Adrenal gland (tissue), 12 donors: Measurements from ENCODE around the gene HRC. TPM values are rescaled to one million over a fixed set of nuclear protein-coding genes. Genes with fewer than 3 reads are reported as not detected.

Source experiments
- DNase-seq, 7 donors: peaks; one replicate each; pipeline ENCODE4 v3.0.0-alpha.2; 2019 to 2020
- H3K27ac ChIP-seq, 5 donors: fragments of 200-600 bp; sonication (generic) in 4 of 5; 1 replicate in 3 of 5; 2 replicates in 2 of 5; pipeline versions ENCODE4 v1.5.1 to v1.8.0; 2016 to 2020; ENCODE audit warnings: mild to moderate bottlenecking in 1 of 5
- H3K27me3 ChIP-seq: fragments of 200-600 bp; 2 replicates; pipeline ENCODE4 v1.8.0; 2021
- H3K36me3 ChIP-seq, 2 donors: fragments of 200-600 bp; replicated peaks in 1 of 2; 1 replicate in 1 of 2; 2 replicates in 1 of 2; pipeline versions ENCODE4 v1.5.1 to v1.8.0; 2018 to 2022
- H3K4me1 ChIP-seq, 2 donors: fragments of 200-600 bp; replicated peaks in 1 of 2; 1 replicate in 1 of 2; 2 replicates in 1 of 2; pipeline versions ENCODE4 v1.5.1 to v1.8.0; 2018 to 2021
- H3K4me3 ChIP-seq, 4 donors: fragments of 200-600 bp; sonication (generic) in 3 of 4; one replicate each; pipeline ENCODE4 v1.5.1; 2016 to 2018
- H3K9me3 ChIP-seq, 3 donors: fragments of 200-600 bp; sonication (generic) in 1 of 3; replicated peaks in 1 of 3; 1 replicate in 2 of 3; 2 replicates in 1 of 3; pipeline versions ENCODE4 v1.5.1 to v1.8.0; 2016 to 2021
- POLR2A ChIP-seq, 2 donors: fragments of 450-650 bp; IDR thresholded peaks; one replicate each; pipeline ENCODE4 v1.6.1; 2017; ENCODE audit warnings: antibody characterized with exemption in 2 of 2, mild to moderate bottlenecking in 2 of 2, moderate library complexity in 1 of 2
- WGBS, 4 donors: extraction: QIAGEN DNeasy Blood & Tissue Kit in 2 of 4; methylation state at CpG; one replicate each; pipeline versions ENCODE4 v1.1.5 to v1.1.7; 2013 to 2017; 5-methylcytosine and 5-hydroxymethylcytosine counted together
- intact Hi-C, 2 donors: fragments of 100-400 bp; cut with DNase I; formaldehyde crosslinking; loops; one replicate each; pipeline versions ENCODE4 v1.14.1 to v1.15.0; 2022 to 2023
- polyA plus RNA-seq, 3 donors: library from polyadenylated mRNA; stranded (reverse); fragments of 200-250 nt in 2 of 3; fragments of 350-450 nt in 1 of 3; fragmentation: Illumina TruSeq in 1 of 3; extraction: RNeasy Lipid Tissue Mini Kit (QIAGEN cat#74804) in 1 of 3; gene quantifications; one replicate each; pipeline ENCODE4 v1.2.3, GENCODE V29; 2013 to 2014
- total RNA-seq, 9 donors: library from RNA; depleted of rRNA in 4 of 9; stranded (reverse); fragments of >200 nt in 4 of 9; fragments of 120-200 nt in 1 of 9; fragmentation: NEBNext Ultra II Directional in 1 of 9; extraction: Animal tissue kit (Norgen Biotek cat#: 25700) in 1 of 9; gene quantifications; one replicate each; pipeline versions ENCODE4 v1.1.0 to v1.2.4, GENCODE V29; 2013 to 2023
- TF ChIP-seq, protein P1 (sequence below), 6 experiments: fragments of 450-650 bp in 4 of 6; fragments of 200-600 bp in 2 of 6; sonication (generic) in 1 of 6; IDR thresholded peaks; 1 replicate in 5 of 6; 2 replicates in 1 of 6; pipeline versions ENCODE4 v1.5.1 to v1.8.0; 2016 to 2021; ENCODE audit warnings: antibody characterized with exemption in 6 of 6, mild to moderate bottlenecking in 2 of 6, moderate library complexity in 1 of 6
- donor health status: healthy with polysubstance abuse.
- donor health status: Bipolar disorder and iron deficiency.
- donor health status: DM: yes; HTN: yes; CAD: no.
- donor health status: DM: no; HTN: no; CAD: no.
- donor health status: DM: no; HTN: no; CAD: no.
- donor health status: DM: yes; HTN: yes; CAD: no.

Gene HRC
- total and polyA plus RNA-seq, 12 donors, result 0.77 to 28.4 (median 2.5) TPM

DNA sequence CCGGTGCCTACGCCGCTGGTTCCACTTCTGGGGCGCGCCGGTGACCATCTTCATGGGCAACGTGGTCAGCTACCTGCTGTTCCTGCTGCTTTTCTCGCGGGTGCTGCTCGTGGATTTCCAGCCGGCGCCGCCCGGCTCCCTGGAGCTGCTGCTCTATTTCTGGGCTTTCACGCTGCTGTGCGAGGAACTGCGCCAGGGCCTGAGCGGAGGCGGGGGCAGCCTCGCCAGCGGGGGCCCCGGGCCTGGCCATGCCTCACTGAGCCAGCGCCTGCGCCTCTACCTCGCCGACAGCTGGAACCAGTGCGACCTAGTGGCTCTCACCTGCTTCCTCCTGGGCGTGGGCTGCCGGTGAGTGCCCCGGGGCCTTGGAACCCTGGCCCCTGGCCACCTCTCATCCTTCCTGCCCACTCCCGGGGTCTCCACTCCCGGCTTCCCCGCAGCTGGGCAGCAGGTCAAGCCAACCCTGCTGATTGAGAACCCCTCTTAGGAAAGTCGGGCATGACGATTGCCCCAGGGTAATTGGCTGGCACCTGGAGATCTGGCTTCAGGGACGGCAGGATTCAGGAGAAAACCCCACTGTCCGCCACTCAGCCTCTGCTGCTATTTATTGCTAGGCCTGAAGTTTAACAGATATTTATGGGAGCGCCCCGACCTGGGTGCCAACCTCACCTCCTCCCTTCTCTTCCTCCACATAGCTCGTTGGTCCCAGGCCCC lies 41.5 kb upstream of the HRC start:
- H3K36me3 ChIP-seq, result peaks cover 0 to under 1% of the 10 kb centered on the region in 2 donors
- WGBS, 4 donors, result 70 to 80% (median 78%) methylated on average over 14 to 40 of the region's 40 CpGs
- no peaks in the 10 kb centered on the region for H3K4me1 ChIP-seq
- H3K9me3 ChIP-seq, result no peaks in the 10 kb centered on the region
- H3K27ac ChIP-seq, result no peak overlapping the region
- no peak overlapping the region for H3K4me3 ChIP-seq
- TF ChIP-seq, protein P1, sequence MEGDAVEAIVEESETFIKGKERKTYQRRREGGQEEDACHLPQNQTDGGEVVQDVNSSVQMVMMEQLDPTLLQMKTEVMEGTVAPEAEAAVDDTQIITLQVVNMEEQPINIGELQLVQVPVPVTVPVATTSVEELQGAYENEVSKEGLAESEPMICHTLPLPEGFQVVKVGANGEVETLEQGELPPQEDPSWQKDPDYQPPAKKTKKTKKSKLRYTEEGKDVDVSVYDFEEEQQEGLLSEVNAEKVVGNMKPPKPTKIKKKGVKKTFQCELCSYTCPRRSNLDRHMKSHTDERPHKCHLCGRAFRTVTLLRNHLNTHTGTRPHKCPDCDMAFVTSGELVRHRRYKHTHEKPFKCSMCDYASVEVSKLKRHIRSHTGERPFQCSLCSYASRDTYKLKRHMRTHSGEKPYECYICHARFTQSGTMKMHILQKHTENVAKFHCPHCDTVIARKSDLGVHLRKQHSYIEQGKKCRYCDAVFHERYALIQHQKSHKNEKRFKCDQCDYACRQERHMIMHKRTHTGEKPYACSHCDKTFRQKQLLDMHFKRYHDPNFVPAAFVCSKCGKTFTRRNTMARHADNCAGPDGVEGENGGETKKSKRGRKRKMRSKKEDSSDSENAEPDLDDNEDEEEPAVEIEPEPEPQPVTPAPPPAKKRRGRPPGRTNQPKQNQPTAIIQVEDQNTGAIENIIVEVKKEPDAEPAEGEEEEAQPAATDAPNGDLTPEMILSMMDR (IDR thresholded peaks at IDR 0.05), result no peak
- no peaks in the 10 kb centered on the region for H3K27me3 ChIP-seq
- DNase-seq, result no peak
- intact Hi-C loops, result loop anchor here (5.0 kb wide), 2 partner anchors 34 to 44 kb away; no protein-coding TSS in a partner anchor

DNA sequence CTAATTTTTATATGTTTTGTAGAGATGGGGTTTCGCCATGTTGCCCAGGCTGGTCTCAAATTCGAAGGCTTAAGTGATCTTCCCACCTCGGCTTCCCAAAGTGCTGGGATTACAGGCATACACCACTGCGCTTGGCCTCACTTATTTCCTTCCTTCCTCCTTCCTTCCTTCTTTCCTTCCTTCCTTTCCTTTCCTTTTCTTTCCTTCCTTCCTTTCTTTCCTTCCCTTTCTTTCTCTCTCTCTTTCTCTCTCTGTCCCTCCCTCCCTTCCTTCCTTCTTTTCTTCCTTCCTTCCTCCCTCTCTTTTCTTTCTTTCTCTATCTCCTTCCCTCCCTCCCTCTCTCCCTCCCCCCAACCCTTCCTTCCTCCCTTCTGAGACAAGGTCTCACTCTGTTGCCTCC lies 39.2 kb upstream of the HRC start:
- no peak overlapping the region for H3K27ac ChIP-seq
- no peaks in the 10 kb centered on the region for H3K27me3 ChIP-seq
- no peaks in the 10 kb centered on the region for H3K4me1 ChIP-seq
- no peaks in the 10 kb centered on the region for H3K9me3 ChIP-seq
- intact Hi-C loops, result no loop called here
- no peak overlapping the region for H3K4me3 ChIP-seq
- TF ChIP-seq, protein P1 (IDR thresholded peaks at IDR 0.05), result no peak
- TF ChIP-seq POLR2A (IDR thresholded peaks at IDR 0.05), result no peak
- no peak for DNase-seq
- 86 to 95% (median 91%) methylated on average over 4 of the region's 4 CpGs for WGBS, 4 donors
- H3K36me3 ChIP-seq, result no peaks in the 10 kb centered on the region

DNA sequence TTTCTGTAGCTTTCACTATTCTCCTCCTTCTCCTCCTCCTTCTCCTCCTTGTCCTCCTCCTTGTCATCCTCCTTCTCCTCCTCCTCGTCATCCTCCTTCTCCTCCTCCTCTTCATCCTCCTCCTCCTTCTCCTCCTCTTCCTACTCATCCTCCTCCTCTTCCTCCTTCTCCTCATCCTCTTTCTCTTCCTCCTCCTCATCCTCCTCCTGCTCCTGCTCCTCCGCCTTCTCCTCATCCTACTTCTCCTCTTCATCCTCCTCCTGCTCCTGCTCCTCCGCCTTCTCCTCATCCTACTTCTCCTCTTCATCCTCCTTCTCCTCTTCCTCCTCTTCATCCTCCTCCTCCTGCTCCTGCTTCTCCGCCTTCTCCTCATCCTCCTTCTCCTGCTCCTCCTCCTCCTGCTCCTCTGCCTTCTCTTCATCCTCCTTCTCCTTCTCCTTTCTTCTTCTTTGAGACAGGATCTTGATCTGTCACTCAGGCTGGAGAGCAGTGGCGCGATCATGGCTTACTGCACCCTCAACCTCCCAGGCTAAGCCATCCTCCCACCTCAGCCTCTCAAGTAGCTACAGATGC lies 38.7 kb upstream of the HRC start:
- no peak overlapping the region for H3K4me3 ChIP-seq
- no peak for DNase-seq
- WGBS, 4 donors, result 92 to 97% (median 95%) methylated on average over 6 of the region's 6 CpGs
- peaks cover 0 to 2% of the 10 kb centered on the region in 2 donors for H3K36me3 ChIP-seq
- TF ChIP-seq, protein P1 (IDR thresholded peaks at IDR 0.05), result no peak
- TF ChIP-seq POLR2A (IDR thresholded peaks at IDR 0.05), result no peak
- H3K9me3 ChIP-seq, result no peaks in the 10 kb centered on the region
- no peaks in the 10 kb centered on the region for H3K27me3 ChIP-seq
- no peak overlapping the region for H3K27ac ChIP-seq
- intact Hi-C loops, result no loop called here
- H3K4me1 ChIP-seq, result no peaks in the 10 kb centered on the region

DNA sequence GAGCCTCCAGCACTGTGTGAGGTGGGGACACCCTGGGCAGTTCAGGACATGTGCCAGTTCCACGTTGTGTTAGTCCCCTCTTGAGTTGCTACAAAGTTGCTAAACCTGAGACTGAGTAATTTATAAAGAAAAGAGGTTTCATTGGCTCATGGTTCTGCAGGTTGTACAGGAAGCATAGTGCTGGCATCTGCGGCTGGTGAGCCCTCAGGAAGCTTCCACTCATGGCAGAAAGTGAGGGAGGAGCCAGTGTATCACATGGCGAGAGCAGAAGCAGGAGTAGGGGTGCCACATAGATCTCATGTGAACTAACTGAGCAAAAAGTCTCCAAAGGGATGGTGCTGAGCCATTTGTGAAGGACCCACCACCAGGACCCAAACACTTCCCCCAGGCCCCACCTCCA lies 35.6 kb upstream of the HRC start:
- Histone ChIP-seq H3K36me3 (peaks cover 0 to 5% of the 10 kb centered on the region in 2 donors), H3K27ac (no peak overlapping the region), H3K27me3 (no peaks in the 10 kb centered on the region), H3K4me1 (no peaks in the 10 kb centered on the region), H3K9me3 (no peaks in the 10 kb centered on the region), H3K4me3 (no peak overlapping the region)
- WGBS, 4 donors, result 85 to 98% (median 94%) methylated on average over 3 of the region's 3 CpGs
- TF ChIP-seq, protein P1 (IDR thresholded peaks at IDR 0.05), result no peak
- intact Hi-C loops, result no loop called here
- DNase-seq, result no peak
